ENCODE data around the gene UTP11.
"Not testable (repeated sequence)": the region's sequence is repeated elsewhere in the genome, so short reads cannot be mapped to it uniquely, and the experiment has no call there.

Gene UTP11, protein sequence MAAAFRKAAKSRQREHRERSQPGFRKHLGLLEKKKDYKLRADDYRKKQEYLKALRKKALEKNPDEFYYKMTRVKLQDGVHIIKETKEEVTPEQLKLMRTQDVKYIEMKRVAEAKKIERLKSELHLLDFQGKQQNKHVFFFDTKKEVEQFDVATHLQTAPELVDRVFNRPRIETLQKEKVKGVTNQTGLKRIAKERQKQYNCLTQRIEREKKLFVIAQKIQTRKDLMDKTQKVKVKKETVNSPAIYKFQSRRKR

DNA sequence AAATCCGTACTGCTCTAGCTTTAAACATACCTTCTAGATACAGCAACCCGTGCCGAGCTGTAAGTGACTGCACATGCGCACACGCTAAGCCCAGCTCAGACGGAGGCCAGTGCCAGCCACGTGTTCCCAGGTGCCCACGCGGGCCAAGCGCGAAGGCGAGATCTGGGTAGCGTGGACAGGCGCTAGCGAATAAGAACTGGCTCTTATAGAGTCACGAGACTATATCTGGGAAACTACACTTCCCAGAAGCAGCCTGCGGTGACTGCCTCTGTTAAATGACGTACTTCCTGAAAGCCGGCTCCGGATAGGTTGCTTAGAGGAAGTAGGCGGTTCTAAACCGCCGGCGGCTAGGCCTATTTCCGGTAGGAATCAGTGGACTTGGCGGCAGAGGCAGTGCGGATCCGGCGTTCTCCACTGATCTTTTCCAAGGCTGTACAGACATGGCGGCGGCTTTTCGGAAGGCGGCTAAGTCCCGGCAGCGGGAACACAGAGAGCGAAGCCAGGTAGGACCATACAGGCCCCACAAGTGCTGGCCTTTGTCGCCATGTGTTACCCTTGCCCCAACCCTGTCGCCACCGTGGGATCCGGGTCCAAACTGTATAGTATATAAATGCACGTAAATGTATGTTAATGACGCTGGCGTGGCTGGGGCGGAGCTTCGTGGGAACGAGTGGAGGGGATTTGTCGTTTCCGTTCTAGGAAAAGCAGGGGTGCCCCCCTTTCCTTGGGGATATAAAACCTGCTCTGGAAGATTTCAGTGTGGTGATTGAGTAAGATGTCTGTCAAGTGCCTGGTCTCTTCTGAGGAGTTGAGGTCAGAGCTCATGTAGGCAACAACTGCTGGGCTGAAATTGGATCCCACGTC lies at the start of gene UTP11:
Gene UTP11 (plus strand): TSS at position 372 of the 864 bp plus-strand sequence. CDS start 69 bp downstream, at position 441.
- DNase-seq = peak; percentile 93

DNA sequence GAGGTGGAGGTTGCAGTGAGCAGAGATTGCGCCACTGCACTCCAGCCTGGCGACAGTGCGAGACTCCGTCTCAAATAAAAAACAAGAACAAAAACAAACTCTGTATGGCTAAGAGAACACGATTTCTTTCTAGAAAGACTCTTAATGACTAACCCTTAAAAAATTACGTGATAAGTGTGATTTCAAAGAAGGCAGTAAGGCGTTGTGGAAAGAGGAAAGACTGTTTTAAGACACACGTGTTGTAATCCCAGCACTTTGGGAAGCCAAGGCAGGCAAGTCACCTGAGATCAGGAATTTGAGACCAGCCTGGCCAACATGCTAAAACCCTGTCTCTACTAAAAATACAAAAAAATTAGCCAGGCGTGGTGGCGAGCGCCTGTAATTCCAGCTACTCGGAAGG lies 48.4 kb upstream of the UTP11 start:
- not testable (repeated sequence) for DNase-seq

DNA sequence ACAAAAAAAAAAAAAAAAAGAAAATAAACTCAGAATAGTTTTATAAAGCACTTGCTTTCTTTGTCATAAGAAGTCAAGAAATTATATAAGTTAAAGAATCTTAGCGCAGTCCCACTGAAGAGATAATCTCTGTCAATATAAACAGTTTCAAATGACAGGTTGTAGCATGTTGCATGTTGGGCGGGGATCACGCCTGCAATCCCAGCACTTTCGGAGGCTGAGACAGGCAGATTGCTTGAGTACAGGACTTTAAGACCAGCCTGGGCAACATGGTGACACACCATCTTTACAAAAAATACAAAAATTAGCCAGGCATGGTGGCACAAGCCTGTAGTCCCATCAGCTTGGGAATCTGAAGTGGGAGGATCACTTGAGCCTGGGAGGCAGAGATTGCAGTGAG lies 47.2 kb upstream of the UTP11 start:
- no peak for DNase-seq

DNA sequence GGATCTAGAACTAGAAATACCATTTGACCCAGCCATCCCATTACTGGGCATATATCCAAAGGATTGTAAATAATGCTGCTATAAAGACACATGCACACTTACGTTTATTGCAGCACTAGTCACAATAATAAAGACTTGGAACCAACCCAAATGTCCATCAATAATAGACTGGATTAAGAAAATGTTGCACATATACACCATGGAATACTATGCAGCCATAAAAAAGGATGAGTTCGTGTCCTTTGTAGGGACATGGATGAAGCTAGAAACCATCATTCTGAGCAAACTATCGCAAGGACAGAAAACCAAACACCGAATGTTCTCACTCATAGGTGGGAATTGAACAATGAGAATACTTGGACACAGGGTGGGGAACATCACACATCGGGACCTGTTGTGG lies 38.9 kb upstream of the UTP11 start:
- not testable (repeated sequence) for DNase-seq

DNA sequence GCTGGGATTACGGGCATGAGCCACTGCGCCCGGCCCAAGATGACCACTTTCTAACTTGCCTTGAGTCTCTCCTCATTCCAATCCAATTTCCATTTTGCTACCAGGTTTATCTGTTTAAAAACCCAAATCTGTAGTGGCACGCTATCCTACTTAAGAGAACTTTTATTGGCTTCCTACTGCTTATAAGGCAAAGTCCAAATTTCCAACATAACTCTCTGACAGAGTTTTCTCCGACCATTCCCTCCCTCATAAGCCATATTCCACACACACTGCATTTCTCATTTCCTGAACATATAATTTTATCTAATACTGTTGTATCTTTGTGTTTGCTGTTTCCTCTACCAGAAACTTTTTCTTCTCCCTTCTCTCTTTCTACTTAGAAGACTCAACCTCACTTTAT lies 38.0 kb upstream of the UTP11 start:
- DNase-seq = no peak

DNA sequence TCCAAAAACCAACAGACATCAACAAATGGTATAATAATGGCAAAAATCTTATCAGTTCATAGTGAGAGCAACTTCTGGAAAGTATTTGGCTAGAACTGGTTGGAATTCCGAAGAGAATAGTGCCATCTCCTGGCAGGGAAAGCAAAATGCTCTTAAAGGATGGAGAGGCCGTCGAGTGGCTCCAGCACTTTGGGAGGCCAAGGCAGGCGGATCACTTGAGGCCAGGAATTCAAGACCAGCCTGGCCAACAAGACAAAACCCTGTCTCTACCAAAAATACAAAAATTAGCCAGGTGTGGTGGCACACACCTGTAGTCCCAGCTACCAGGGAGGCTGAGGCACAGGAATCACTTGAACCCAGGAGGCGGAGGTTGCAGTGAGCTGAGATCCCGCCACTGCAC lies 37.5 kb upstream of the UTP11 start:
- DNase-seq = not testable (repeated sequence)

DNA sequence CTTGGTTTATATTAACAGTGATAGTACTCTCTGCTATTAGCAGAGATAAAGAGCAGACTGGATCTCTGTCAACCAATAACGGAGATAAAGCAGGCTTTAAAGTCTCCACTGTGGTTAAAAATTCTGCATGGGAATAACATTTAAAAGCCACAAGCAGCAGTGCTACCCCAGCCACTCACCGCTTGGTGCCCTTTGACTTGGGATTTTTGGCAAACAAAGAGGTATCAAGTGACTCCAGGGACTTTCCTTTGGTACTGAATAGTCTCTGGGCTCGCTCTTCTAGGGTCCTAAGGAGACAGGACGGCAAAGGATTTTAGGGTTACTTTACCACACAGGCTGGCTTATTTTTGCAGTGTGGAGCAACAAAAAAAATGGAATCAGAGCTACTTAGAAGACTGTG lies 34.0 kb upstream of the UTP11 start:
- no peak for DNase-seq

DNA sequence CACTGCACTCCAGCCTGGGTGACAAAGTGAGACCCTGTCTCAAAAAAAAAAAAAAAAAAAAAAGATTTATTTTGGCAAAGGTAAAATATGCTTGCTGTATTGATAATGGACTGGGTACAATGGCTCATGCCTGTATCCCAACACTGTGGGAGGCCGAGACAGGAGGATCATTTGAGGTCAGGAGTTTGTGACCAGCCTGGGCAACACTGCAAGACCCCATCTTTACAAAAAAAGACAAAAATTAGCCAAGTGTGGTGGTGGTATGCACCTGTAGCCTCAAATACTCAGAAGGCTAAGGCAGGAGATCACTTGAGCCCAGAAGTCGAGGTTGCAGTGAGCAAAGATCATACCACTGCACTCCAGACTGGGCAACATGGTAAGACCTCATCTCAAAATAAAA lies 29.0 kb upstream of the UTP11 start:
- DNase-seq = no peak

DNA sequence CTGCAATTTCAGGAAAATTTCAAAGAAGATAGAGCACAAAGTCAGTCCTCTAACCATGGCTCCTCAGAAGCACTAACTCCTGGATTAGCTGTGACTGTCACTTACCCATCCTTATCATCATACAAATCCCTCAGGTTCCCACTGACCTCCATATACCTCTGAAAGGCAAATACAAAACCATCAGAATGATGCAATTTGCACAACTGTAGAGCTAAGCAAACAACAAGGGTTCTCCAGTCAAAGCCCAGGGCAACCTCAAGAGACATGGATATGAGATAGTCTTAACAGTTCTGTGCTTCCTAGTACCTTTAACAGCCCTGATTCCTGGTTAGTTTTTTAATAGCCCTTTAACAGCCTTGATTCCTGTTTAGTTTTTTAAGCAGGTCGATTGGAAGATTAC lies 24.9 kb upstream of the UTP11 start:
- no peak for DNase-seq

DNA sequence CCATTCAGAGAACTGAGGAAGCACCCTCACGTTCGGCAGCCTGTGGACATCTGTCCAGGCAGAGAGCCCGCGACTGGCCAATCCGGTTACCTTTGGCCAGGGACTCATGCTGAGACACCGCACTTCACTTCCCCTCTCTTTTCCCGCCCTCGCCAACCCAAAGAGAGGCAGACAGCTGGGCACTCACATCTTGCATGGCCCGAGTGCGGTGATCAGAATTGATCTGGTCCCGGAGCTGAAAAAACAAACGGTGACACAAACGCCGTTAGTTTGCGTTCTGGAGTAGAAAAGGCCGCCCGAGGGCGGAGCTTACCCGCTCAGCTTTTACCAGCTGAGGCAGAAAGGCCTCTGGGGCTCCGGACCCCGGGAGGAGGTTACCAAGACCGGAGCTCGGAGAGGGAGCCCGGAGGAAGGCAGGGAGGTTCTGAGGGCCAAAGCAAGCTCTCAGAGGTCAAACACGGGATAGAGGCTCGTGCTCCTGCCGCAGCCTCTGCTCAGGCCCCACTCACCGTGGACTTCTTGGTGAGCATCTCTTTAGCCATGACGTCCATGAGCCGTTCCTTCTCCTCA lies 23.1 kb upstream of the UTP11 start:
- DNase-seq = no peak

DNA sequence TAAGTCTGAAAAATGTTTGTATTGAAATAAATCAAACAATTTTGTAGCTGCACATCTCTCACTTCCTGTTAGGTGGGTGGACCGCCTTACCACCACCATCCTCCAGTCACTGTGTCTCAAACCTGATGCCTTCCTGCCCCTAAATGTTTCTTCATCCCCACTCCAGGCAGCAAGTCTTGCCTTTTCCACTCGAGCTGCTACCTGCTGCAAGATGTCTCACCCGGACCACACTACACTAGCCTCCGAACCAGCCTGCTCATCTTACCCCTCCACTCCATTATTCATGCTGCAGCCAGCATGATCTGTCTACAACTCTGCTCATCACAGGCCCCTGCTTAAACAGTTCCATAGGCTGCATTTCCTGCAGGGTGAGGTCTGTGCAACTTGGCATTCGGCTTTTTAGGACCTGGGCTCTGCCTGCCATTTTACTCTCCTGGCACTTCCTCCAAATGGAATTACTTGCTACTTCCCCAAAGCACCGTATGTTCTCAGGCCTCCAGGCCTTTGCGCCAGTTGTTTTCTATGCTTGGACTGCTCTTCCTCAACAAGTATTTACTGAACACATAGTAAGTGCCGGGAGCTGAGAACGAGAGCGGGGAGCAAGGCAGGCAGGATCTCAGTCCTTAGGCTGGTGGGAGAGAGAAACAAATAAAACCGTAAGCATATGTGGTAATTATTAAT lies 17.5 kb upstream of the UTP11 start:
- no peak for DNase-seq

DNA sequence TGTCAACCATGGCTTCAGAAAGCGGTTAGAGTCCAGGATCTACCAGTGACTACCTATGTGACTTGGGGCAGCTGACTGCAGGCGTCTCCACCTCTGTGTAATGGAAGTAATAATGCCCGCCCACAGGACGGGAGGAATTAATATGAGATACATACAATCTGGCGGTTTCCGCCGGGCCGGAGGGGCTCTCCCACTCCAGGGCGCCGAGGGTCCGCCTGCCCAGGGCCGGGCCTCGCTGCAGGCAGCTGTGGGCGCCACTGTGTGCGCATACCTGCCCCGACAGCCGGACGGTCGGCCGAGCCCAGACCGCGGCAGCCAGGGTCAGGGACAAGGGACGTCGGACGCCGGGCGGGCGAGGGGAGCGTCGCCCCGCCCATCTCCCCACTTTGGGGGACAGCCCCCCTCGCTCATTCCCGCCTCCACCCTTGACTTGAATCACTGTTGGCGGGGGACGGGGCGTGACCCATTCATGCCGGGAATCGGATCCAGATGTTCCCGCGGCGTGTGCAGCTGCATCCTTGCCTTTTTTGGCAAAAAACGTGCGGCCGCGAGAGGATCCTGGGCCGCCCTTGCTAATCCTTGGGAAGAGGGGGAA lies 16.7 kb upstream of the UTP11 start:
- DNase-seq = no peak

DNA sequence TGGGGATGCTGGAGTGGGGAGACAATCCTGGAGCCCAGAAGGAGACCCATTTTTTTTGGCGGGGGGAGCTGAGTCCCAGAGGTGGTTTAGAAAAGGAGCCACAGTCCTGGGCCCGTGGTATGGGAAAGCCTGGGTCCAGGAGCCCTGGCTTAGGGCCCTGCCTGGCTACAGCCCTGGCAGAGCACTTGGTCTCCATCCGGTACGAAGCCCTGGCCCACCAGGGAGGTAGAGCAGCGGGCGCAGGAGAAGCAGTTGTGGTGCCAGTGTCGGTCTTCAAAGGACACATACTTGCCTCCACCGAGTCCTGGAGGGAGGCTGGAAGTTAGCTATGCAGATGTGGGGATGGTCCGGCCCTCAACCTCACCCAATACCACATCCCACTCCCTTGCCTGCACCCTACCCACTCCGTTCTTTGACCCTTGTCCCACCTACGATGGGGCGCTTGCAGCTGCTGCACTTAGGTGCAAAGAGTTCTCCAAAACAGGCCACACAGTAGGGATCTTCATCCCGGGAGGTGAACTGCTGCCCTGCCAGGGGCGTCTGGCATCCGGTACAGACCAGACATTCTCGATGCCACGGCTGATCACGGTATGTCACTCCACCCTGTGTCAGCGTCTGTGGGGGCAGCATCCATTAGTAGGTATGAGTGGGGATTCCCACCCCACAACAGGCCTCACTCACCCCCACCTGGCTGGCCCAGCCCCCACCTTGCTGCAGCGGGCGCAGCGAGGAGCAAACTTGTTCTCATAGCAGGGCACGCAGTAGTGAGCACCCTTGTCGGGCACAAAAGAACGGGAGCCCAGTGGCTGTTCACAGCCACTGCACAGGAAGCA lies 15.1 kb upstream of the UTP11 start:
- no peak for DNase-seq

DNA sequence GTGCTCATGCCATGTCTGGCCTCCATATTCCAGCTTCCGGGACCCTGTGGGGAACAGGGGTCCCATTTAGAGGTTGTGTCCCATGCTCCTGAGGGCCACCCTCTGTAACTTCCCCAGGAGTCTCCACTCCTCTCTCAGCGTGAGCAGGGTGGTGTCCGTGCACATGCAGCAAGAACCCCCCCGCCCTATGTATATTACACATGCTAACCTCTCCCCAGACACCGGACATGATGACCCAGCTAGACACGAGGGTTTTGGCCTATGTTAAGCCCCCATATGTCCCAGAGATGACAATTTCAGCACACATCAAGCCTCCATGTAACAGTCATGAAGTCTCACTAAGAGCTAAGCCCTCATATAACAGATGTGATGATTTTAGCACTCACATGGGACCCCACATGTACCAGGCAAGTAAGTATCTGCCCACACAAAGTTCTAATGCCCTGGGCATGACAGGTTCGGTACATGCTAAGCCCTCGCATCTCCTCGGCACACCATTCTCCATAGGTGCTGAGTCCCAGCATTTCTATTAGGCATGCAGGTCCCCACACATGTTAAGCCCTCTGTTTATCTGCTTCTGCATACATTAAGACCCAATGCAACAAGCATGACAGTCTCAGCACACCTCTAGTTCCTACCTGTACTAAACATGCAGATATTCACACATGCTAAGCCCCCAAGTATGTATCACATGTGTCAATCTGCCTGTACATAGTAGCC lies 14.3 kb upstream of the UTP11 start:
- no peak for DNase-seq

DNA sequence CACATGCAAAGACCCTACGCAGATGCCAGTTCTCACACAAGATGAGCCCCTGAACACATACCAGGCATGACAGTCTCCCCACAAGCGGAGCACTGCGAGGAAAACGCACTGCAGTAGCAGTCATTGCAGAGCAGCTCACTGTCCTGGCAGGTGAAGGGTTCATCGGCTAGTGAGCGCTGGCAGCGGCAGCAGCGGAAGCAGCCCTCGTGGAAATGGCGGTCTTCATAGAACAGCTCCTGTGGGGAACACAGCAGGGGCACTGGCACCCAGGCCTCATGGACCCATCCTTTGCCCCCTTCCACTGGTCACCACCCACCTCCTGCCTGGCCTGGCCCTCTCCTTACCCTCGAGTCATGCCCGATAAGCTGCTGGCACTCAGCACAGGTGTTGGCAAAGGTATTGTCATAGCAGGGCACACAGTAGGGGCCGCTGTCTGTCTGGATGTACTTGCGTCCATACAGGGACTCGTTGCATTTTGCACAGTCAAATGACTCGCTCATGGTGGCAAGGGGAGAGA lies 13.6 kb upstream of the UTP11 start:
- no peak for DNase-seq

DNA sequence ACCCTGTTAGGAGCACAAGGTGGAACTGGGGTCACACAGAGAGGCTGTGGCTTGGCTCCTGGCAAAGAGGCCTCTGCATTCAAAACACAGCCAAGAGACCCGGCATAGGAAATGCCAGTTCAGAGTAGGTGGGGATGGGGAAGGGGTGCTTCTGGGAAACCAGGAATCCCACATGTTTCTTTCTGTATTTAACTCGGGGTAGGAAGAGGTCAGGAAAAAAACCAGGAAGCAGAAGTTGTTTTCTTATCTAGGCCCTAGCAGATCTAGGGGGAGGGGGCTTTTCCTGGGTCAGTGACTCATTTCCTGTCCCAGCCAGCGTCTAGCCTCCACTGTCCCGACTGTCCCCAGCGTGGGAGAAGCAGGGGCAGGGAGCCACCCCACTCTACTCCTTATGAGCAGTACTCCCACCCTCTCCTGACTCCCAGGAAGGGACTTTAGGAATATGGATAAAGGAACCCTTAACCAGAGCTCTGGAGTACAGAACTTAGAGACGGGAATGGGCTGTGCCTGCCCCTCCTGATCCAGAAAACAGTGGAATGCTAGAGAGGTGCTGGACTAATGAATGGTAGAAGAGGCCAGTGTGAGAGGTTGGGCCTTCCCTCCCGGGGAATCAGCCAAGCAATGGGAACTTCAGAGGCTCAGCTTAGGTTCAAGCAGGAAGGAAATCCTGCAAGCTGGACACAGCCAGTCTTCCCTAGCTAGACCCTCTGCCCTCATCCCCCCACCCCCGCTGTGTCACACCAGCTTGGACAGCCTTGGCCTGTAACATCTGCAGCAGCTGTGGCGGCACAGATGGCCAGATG lies 12.9 kb upstream of the UTP11 start:
- DNase-seq = no peak

DNA sequence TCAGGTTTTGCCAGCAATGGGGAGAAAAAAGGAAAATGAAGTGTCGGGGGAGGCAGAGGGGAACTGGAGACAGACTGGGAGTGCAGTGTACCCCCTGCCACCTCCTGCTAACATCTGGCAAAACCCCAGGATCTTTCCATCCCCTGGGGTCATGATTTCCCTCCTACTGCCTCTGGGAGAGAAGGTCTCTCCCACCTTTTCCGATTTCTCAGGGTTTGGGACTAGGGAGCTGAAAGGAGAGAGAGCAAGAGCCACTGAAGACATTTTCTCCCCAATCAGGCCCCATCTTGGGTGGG lies 12.4 kb upstream of the UTP11 start:
- DNase-seq = no peak

DNA sequence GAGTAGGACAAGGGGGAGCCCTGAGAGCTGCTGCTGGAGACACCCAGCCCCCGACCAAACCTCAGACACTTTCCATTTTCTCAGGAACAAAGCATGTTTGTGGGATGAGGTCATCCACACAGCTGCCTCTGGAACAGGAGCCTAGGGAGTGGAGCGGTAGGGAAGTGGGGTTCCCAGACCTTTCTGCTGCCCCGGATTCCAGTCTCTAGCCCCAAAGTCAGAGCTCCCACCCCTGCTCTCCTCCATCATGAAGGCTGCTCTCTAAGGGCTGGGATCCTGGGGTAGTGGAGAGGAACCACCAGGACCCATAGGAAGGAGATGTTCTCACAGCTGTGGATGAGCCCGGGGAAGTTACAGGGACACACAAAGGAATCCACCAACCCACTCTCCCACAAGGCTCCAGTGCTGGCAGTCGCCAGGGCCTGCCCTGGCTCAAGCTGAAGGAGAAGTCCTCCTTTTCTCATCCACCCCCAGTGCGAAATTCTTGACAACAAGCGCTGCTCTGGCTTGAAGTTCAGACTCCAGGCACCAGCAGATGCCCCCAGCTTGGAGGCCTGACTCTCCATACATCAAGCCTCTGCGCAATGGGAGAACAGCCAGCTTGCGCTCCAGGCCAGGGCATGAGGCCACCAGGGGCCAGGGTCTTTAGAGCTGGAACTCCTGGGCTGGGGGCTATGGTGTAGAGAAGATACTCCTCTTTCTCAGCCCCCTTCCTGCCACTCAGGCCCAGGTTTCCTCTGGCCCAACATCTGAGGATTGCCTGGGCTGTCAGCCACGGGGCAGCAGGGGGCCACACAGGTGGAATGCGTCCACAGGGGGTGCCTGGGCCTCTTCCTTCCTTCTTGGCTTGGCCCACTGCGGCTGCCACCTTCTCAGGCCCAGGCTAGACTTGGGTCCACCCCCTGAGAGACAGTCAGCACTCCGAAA lies 11.7 kb upstream of the UTP11 start:
- DNase-seq = no peak

Measured in NCI-H187 treated with DMSO at 0.1 percent for 48 hours (cell line).